Endothelial cell (in vitro differentiated cells): ENCODE measurements around the gene CCL27. TPM values are rescaled to one million over a fixed set of nuclear protein-coding genes. Genes with fewer than 3 reads are reported as not detected.

ENCODE experiments used
- DNase-seq: peaks from one replicate; pipeline ENCODE4 v3.0.0; 2021; ENCODE audit warnings: low spot score
- H3K27ac Mint-ChIP-seq: one replicate; pipeline ENCODE4 v1.8.0; 2021; ENCODE audit warnings: mixed read lengths, inconsistent platforms; ENCODE audit not compliant: unreplicated experiment
- H3K27me3 Mint-ChIP-seq: one replicate; pipeline ENCODE4 v1.8.0; 2021; ENCODE audit warnings: mild to moderate bottlenecking, moderate library complexity, mixed read lengths, inconsistent platforms; ENCODE audit not compliant: unreplicated experiment
- H3K36me3 Mint-ChIP-seq: one replicate; pipeline ENCODE4 v1.8.0; 2021; ENCODE audit warnings: mild to moderate bottlenecking, low read depth, mixed read lengths, inconsistent platforms; ENCODE audit not compliant: unreplicated experiment
- H3K4me1 Mint-ChIP-seq: one replicate; pipeline ENCODE4 v1.8.0; 2021; ENCODE audit warnings: mild to moderate bottlenecking, mixed read lengths, inconsistent platforms; ENCODE audit not compliant: unreplicated experiment
- H3K4me3 Mint-ChIP-seq: one replicate; pipeline ENCODE4 v1.8.0; 2021; ENCODE audit warnings: mild to moderate bottlenecking, mixed read lengths, inconsistent platforms; ENCODE audit not compliant: unreplicated experiment
- H3K9me3 Mint-ChIP-seq: one replicate; pipeline ENCODE4 v1.8.0; 2021; ENCODE audit warnings: mixed read lengths, inconsistent platforms; ENCODE audit not compliant: unreplicated experiment
- total RNA-seq: library from RNA; stranded (reverse); fragmentation: NEBNext Ultra II Directional; extraction: Animal tissue kit (Norgen Biotek cat#: 25700); gene quantifications from one replicate; pipeline ENCODE4 v1.2.1, GENCODE V29; 2021; ENCODE audit not compliant: unreplicated experiment
- TF ChIP-seq, protein P1 (sequence below): fragments of 200-600 bp; sonication (generic); IDR thresholded peaks from one replicate; pipeline ENCODE4 v1.5.0; 2021; ENCODE audit warnings: antibody characterized with exemption; ENCODE audit not compliant: unreplicated experiment

CCL27 gene
- total RNA-seq, 1 donor from 2014 or later: not detected

- TF ChIP-seq, protein P1, sequence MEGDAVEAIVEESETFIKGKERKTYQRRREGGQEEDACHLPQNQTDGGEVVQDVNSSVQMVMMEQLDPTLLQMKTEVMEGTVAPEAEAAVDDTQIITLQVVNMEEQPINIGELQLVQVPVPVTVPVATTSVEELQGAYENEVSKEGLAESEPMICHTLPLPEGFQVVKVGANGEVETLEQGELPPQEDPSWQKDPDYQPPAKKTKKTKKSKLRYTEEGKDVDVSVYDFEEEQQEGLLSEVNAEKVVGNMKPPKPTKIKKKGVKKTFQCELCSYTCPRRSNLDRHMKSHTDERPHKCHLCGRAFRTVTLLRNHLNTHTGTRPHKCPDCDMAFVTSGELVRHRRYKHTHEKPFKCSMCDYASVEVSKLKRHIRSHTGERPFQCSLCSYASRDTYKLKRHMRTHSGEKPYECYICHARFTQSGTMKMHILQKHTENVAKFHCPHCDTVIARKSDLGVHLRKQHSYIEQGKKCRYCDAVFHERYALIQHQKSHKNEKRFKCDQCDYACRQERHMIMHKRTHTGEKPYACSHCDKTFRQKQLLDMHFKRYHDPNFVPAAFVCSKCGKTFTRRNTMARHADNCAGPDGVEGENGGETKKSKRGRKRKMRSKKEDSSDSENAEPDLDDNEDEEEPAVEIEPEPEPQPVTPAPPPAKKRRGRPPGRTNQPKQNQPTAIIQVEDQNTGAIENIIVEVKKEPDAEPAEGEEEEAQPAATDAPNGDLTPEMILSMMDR: no peak
- Mint-ChIP-seq H3K4me1 (peaks cover 8% of the 10 kb centered on the region), H3K36me3 (no peaks in the 10 kb centered on the region), H3K27me3 (peaks cover 5% of the 10 kb centered on the region), H3K9me3 (no peaks in the 10 kb centered on the region), H3K27ac (no peak overlapping the region), H3K4me3 (no peak overlapping the region)
- DNase-seq: no peak
Observed at GRCh38 chr9:34693560-34693959, 31.1 kb upstream of the CCL27 start.

DNA sequence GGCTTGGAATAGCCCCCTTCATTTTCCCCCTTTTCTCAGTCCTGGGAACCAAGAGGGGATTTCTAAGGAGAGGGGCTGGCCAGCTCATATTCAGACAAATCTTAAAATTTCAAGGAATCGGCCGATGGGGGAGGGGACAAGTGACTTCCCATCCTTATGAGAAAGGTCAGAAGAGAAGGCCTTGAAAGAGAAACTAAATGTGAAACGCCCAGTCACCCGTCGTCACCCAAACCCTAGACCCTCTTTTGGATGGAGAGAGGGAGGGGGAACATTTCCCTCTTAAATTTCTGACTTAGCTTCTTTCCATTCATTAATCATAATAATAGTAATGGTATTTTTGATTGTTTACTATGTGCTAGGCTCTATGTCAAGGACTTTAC lies 29.5 kb upstream of the CCL27 start:
- DNase-seq: no peak
- Mint-ChIP-seq H3K9me3 (no peaks in the 10 kb centered on the region), H3K27ac (no peak overlapping the region), H3K27me3 (peaks cover 10% of the 10 kb centered on the region), H3K4me3 (no peak overlapping the region), H3K4me1 (peaks cover 8% of the 10 kb centered on the region), H3K36me3 (no peaks in the 10 kb centered on the region)
- TF ChIP-seq, protein P1: no peak

- H3K36me3 Mint-ChIP-seq: no peaks in the 10 kb centered on the region
- no peak for DNase-seq
- H3K27me3 Mint-ChIP-seq: peaks cover 10% of the 10 kb centered on the region
- H3K9me3 Mint-ChIP-seq: no peaks in the 10 kb centered on the region
- TF ChIP-seq, protein P1: no peak
- H3K4me1 Mint-ChIP-seq: peaks cover 8% of the 10 kb centered on the region
- no peak within 1 kb of the TSS for H3K27ac Mint-ChIP-seq
- H3K4me3 Mint-ChIP-seq: no peak within 1 kb of the TSS
Observed at GRCh38 chr9:34690983-34691935, 28.8 kb upstream of the CCL27 start, which contains the start of gene CCL19. Gene CCL19, minus strand, starts transcription at chr9:34691276. Its CDS starts 137 bp downstream, at chr9:34691139.

DNA sequence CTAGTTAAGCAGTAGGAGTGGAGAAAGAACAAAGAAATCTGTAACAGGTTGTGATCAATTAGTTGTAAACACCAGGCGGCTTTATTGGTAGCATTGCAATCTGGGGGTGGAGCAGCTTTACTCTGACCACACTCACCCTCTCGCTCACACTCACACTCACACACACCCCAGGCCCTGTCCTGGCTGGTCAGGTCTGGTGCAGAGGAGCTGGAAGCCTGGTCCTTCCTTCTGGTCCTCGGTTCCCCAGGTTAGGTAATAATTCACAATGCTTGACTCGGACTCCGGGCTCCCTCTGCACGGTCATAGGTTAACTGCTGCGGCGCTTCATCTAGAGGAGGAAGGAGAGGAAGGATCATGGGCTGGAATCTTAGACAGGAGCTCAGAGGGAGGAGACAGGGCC lies 27.1 kb upstream of the CCL27 start:
- Mint-ChIP-seq H3K4me3 (no peak overlapping the region), H3K27ac (no peak overlapping the region), H3K27me3 (peaks cover 12% of the 10 kb centered on the region), H3K4me1 (peaks cover 3% of the 10 kb centered on the region), H3K36me3 (no peaks in the 10 kb centered on the region), H3K9me3 (no peaks in the 10 kb centered on the region)
- no peak for DNase-seq
- TF ChIP-seq, protein P1: no peak

DNA sequence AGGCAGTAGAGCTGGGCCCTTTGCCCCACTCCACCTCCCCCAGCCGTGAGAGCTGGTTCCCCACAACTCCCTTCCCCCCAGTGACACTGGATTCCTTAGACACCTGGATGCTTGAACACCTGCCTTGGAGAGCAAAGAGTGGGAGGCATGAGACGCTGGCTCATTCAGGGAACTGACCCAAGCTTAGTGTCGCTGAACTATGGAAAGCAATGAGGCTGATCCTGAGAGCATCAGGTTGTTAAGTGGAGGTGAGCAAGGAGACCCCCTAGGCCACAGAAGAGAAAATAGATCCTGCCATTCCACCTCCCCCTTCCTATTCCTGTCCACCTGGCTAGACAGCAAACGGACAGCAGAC lies 26.6 kb upstream of the CCL27 start:
- no peak overlapping the region for H3K4me3 Mint-ChIP-seq
- no peak overlapping the region for H3K27ac Mint-ChIP-seq
- H3K9me3 Mint-ChIP-seq: no peaks in the 10 kb centered on the region
- H3K36me3 Mint-ChIP-seq: no peaks in the 10 kb centered on the region
- H3K4me1 Mint-ChIP-seq: peaks cover 3% of the 10 kb centered on the region
- peaks cover 12% of the 10 kb centered on the region for H3K27me3 Mint-ChIP-seq
- no peak for DNase-seq
- TF ChIP-seq, protein P1: no peak
